SU-DHL-6 (cell line): Measurements from ENCODE around the gene UTP11.

ENCODE experiments used
- H2AFZ ChIP-seq: fragments of 200-600 bp; sonication (generic); 2 replicates; pipeline ENCODE4 v1.6.1; 2014; ENCODE audit warnings: low read depth, mild to moderate bottlenecking, moderate library complexity, mixed read lengths, antibody characterized with exemption, low read length; ENCODE audit not compliant: severe bottlenecking
- H3F3A ChIP-seq: fragments of 200-600 bp; shearing (Covaris generic); 2 replicates; pipeline ENCODE4 v1.6.0; 2016; ENCODE audit warnings: antibody characterized with exemption, mild to moderate bottlenecking; ENCODE audit not compliant: insufficient read depth
- H3K27ac ChIP-seq: fragments of 200-600 bp; sonication (generic); 2 replicates; pipeline ENCODE4 v1.5.1; 2016; ENCODE audit warnings: low read depth, mild to moderate bottlenecking, low read length, moderate library complexity, mixed read lengths
- H3K27me3 ChIP-seq: fragments of 200-600 bp; sonication (generic), shearing (Covaris generic); 2 replicates; pipeline ENCODE4 v1.6.0; 2014; ENCODE audit warnings: mild to moderate bottlenecking, low read length
- H3K36me3 ChIP-seq: fragments of 200-600 bp; sonication (generic); 2 replicates; pipeline ENCODE4 v1.6.1; 2014; ENCODE audit warnings: mild to moderate bottlenecking, low read length, mixed read lengths
- H3K4me2 ChIP-seq: fragments of 300-600, 200-600 bp; shearing (Covaris generic), sonication (generic); 2 replicates; pipeline ENCODE4 v1.6.0; 2014; ENCODE audit warnings: low read length, low read depth, mild to moderate bottlenecking; ENCODE audit not compliant: poor library complexity, severe bottlenecking
- H3K4me3 ChIP-seq: fragments of 200-600 bp; sonication (generic); 2 replicates; pipeline ENCODE4 v1.5.1; 2014; ENCODE audit warnings: antibody characterized with exemption, low read length, mild to moderate bottlenecking, mixed read lengths; ENCODE audit not compliant: insufficient read depth, poor library complexity, severe bottlenecking
- H3K79me2 ChIP-seq: fragments of 200-600 bp; sonication (generic); 2 replicates; pipeline ENCODE4 v1.6.1; 2014; ENCODE audit warnings: mild to moderate bottlenecking, low read length, moderate library complexity; ENCODE audit not compliant: insufficient read depth
- H3K9ac ChIP-seq: fragments of 200-600 bp; sonication (generic); 2 replicates; pipeline ENCODE4 v1.7.0; 2014; ENCODE audit warnings: mild to moderate bottlenecking, low read length
- H3K9me2 ChIP-seq: fragments of 200-600 bp; sonication (generic); replicated peaks from 2 replicates; pipeline ENCODE4 v1.6.1; 2014; ENCODE audit warnings: low read length; ENCODE audit not compliant: insufficient read depth
- H3K9me3 ChIP-seq: fragments of 200-600 bp; sonication (generic); 2 replicates; pipeline ENCODE4 v1.6.1; 2014; ENCODE audit warnings: low read length, mixed read lengths; ENCODE audit not compliant: insufficient read depth
- H4K20me1 ChIP-seq: fragments of 200-600 bp; sonication (generic); 2 replicates; pipeline ENCODE4 v1.6.1; 2014; ENCODE audit warnings: low read depth, mild to moderate bottlenecking, antibody characterized with exemption, low read length, moderate library complexity, mixed read lengths
- EZH2phosphoT487 ChIP-seq: fragments of 200-600 bp; sonication (generic), shearing (Covaris generic); conservative IDR thresholded peaks from 2 replicates; pipeline ENCODE4 v1.6.1; 2018; ENCODE audit warnings: mild to moderate bottlenecking, antibody characterized with exemption, low read length, moderate library complexity, mixed read lengths
- TF ChIP-seq, protein P1 (sequence below): fragments of 200-600 bp; sonication (generic); IDR thresholded peaks from one replicate; pipeline ENCODE4 v1.5.1; 2017; ENCODE audit warnings: antibody characterized with exemption, mild to moderate bottlenecking, low read length, moderate library complexity; ENCODE audit not compliant: insufficient read depth, poor library complexity, severe bottlenecking

Gene UTP11

DNA sequence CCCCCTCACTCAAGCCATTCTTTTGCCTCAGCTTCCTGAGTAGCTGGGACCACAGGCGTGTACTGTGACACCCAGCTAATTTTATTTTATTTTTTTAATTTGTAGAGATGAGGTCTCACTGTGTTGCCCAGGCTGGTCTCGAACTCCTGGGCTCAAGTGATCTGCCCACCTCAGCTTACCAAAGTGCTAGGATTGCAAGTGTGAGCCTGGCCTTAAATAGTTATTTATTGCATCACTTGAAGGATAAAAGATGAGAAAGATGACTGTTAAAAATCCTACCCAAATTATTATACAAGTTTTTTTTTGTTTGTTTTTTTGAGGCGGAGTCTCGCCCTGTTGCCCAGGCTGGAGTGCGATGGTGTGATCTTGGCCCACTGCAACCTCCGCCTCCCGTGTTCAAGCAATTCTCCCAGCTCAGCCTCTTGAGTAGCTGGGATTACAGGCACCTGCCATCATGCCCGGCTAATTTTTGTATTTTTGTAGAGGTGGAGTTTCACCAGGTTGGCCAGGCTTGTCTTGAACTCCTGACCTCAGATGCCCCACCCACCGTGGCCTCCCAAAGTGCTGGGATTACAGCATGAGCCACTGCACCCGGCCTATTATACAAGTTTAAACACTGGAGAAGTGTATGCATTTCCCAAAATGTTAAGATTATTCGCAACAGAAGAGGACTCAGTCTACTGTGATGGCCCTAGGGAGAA, 2.3 kb downstream of the UTP11 start:
- no peak overlapping the region for H2AFZ ChIP-seq
- no peaks in the 10 kb centered on the region for H3K9me2 ChIP-seq
- H3K27ac ChIP-seq, result no peak overlapping the region
- H3K4me3 ChIP-seq, result no peak overlapping the region
- no peaks in the 10 kb centered on the region for H3K27me3 ChIP-seq
- peaks cover 5% of the 10 kb centered on the region; the same call in 1 of the 2 replicates for H3F3A ChIP-seq
- H3K4me2 ChIP-seq, result no peak overlapping the region
- TF ChIP-seq, protein P1, sequence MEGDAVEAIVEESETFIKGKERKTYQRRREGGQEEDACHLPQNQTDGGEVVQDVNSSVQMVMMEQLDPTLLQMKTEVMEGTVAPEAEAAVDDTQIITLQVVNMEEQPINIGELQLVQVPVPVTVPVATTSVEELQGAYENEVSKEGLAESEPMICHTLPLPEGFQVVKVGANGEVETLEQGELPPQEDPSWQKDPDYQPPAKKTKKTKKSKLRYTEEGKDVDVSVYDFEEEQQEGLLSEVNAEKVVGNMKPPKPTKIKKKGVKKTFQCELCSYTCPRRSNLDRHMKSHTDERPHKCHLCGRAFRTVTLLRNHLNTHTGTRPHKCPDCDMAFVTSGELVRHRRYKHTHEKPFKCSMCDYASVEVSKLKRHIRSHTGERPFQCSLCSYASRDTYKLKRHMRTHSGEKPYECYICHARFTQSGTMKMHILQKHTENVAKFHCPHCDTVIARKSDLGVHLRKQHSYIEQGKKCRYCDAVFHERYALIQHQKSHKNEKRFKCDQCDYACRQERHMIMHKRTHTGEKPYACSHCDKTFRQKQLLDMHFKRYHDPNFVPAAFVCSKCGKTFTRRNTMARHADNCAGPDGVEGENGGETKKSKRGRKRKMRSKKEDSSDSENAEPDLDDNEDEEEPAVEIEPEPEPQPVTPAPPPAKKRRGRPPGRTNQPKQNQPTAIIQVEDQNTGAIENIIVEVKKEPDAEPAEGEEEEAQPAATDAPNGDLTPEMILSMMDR, result no peak
- no peaks in the 10 kb centered on the region for H4K20me1 ChIP-seq
- no peak overlapping the region for H3K9ac ChIP-seq
- H3K9me3 ChIP-seq, result no peaks in the 10 kb centered on the region
- peaks cover 9% of the 10 kb centered on the region; the same call in 1 of the 2 replicates for H3K36me3 ChIP-seq
- H3K79me2 ChIP-seq, result peaks cover 38% of the 10 kb centered on the region

DNA sequence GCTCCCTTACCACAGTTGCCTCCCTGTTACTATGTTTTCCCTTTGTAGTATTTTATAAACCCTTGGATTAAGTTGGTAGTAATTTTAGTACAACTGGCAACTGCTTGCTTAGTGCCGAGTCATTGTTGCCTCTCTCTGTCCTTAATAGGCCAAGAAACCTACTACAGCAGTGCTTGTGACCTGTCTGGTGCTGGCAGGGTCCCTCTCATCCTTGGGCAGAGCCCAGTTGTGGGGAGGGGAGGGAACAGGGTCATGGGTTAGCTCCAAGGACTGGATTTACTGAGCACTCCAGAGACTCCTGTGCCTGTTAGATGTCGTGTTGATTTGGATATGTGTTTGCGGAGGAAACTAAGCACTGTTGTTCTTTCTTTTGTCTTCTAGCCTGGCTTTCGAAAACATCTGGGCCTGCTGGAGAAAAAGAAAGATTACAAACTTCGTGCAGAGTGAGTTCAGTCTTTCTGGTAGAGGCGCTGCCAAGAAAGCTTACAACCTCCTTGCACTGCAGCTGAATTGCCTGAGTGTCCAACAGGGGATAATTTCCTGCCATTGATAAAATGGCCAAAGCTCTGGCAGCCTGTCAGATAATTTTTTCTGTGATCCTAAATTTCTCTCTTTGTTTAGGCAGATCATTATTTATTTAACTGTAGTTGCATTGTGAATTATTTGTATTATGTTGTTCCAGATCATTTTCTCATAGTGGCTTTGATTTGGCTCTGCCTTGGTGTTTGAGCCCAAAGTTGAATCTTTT, 3.6 kb downstream of the UTP11 start:
- H3K9me3 ChIP-seq, result no peaks in the 10 kb centered on the region
- H3K79me2 ChIP-seq, result peaks cover 38% of the 10 kb centered on the region
- peaks cover 9% of the 10 kb centered on the region; the same call in 1 of the 2 replicates for H3K36me3 ChIP-seq
- H3K4me3 ChIP-seq, result no peak overlapping the region
- H3K27me3 ChIP-seq, result no peaks in the 10 kb centered on the region
- no peak overlapping the region for H3K9ac ChIP-seq
- H3K27ac ChIP-seq, result no peak overlapping the region
- H3F3A ChIP-seq, result peaks cover 5% of the 10 kb centered on the region; the same call in 1 of the 2 replicates
- no peaks in the 10 kb centered on the region for H3K9me2 ChIP-seq
- H2AFZ ChIP-seq, result no peak overlapping the region
- H4K20me1 ChIP-seq, result no peaks in the 10 kb centered on the region
- TF ChIP-seq, protein P1, result no peak
- no peak for TF ChIP-seq EZH2phosphoT487
- no peak overlapping the region for H3K4me2 ChIP-seq

DNA sequence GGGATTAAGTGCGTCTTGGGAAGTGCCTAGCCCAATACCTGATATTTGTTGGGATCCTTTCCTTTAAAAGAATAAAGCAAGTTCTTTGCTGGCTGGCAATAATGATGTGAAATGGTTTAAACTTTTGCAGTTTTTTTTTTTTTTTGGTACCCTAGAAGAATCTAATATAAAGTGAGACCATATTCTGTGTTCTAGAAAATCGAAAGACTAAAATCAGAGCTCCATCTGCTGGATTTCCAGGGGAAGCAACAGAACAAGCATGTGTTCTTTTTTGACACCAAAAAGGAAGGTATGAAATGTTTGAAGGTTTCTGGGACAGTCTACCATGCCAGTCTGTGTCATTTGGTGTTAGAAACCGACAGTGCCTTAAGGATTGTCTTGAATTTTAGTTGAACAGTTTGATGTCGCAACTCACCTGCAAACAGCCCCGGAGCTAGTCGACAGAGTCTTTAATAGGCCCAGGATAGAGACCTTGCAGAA, 6.4 kb downstream of the UTP11 start:
- Histone ChIP-seq H3K27ac (no peak overlapping the region), H3K9me3 (no peaks in the 10 kb centered on the region), H3K4me2 (no peak overlapping the region), H3K79me2 (peaks cover 24% of the 10 kb centered on the region), H3K9me2 (no peaks in the 10 kb centered on the region), H2AFZ (no peak overlapping the region), H3K36me3 (peaks cover 23% of the 10 kb centered on the region), H3F3A (peaks cover 5% of the 10 kb centered on the region; the same call in 1 of the 2 replicates), H3K4me3 (no peak overlapping the region), H3K27me3 (no peaks in the 10 kb centered on the region), H3K9ac (no peak overlapping the region), H4K20me1 (no peaks in the 10 kb centered on the region)
- TF ChIP-seq EZH2phosphoT487, result no peak
- TF ChIP-seq, protein P1, result peak; percentile 47
